BJ (cell line): Measurements from ENCODE around the gene NSUN3. TPM values are rescaled to one million over a fixed set of nuclear protein-coding genes. Genes with fewer than 3 reads are reported as not detected.

Source experiments
- CTCF ChIA-PET: fragments of 350-600 bp; formaldehyde crosslinking; extraction: SDS; loops from one replicate; lab custom pipeline; 2021; ENCODE audit warnings: antibody characterized with exemption, inconsistent platforms; lab: Yijun Ruan, JAX
- POLR2A ChIA-PET: fragments of 300-600 bp; sonication (Branson Sonifier 250); formaldehyde crosslinking; extraction: SDS; loops from one replicate; lab custom pipeline; 2021; ENCODE audit warnings: antibody characterized with exemption; lab: Charles Lee
- DNase-seq: peaks from one replicate; pipeline ENCODE4 v3.0.0-alpha.2; 2011; ENCODE audit warnings: low read depth
- H3K27me3 ChIP-seq: 2 replicates; pipeline ENCODE4 v1.6.0; 2011; ENCODE audit warnings: low read length; ENCODE audit not compliant: control insufficient read depth, insufficient read depth
- H3K36me3 ChIP-seq: 2 replicates; pipeline ENCODE4 v1.5.1; 2011; ENCODE audit warnings: low read length; ENCODE audit not compliant: control insufficient read depth, insufficient read depth
- H3K4me3 ChIP-seq: 2 replicates; pipeline ENCODE4 v1.5.1; 2011; ENCODE audit warnings: low read depth, mild to moderate bottlenecking, control low read depth, low read length
- polyA plus RNA-seq: library from polyadenylated mRNA; depleted of rRNA; stranded (reverse); fragments of >200 nt; gene quantifications from 2 replicates; pipeline ENCODE4 v1.2.3, GENCODE V29; 2011
- TF ChIP-seq, protein P1 (sequence below): IDR thresholded peaks from 2 replicates; pipeline ENCODE4 v1.5.1; 2011; ENCODE audit warnings: low read depth, mild to moderate bottlenecking, control low read depth, inconsistent platforms, low read length, moderate library complexity; ENCODE audit not compliant: insufficient read depth

Gene NSUN3
- polyA plus RNA-seq, 1 experiment = 8.7 TPM

DNA sequence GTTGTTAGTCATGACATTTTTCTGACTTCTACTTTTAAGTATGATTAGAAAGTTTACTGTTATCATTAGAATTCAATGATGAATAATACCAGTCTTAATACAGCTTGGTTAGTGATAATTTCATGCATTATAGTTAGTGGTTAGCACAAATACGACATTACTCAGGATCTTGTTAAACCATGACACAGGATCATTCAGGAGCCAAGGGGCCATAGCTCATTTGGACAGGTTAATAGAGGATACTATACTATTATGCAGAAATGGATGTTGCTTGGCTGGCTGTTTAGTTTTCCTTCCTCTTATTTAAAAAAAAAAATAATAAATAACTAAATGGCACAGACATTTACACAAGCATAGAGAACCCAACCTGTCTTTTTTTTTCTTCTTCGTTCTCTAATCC is 55.5 kb downstream of the NSUN3 start:
- ChIA-PET CTCF (no interaction called here), POLR2A (no interaction called here)
- Histone ChIP-seq H3K4me3 (no peak overlapping the region), H3K27me3 (no peaks in the 10 kb centered on the region), H3K36me3 (no peaks in the 10 kb centered on the region)
- TF ChIP-seq, protein P1, sequence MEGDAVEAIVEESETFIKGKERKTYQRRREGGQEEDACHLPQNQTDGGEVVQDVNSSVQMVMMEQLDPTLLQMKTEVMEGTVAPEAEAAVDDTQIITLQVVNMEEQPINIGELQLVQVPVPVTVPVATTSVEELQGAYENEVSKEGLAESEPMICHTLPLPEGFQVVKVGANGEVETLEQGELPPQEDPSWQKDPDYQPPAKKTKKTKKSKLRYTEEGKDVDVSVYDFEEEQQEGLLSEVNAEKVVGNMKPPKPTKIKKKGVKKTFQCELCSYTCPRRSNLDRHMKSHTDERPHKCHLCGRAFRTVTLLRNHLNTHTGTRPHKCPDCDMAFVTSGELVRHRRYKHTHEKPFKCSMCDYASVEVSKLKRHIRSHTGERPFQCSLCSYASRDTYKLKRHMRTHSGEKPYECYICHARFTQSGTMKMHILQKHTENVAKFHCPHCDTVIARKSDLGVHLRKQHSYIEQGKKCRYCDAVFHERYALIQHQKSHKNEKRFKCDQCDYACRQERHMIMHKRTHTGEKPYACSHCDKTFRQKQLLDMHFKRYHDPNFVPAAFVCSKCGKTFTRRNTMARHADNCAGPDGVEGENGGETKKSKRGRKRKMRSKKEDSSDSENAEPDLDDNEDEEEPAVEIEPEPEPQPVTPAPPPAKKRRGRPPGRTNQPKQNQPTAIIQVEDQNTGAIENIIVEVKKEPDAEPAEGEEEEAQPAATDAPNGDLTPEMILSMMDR = no peak
- DNase-seq = no peak

DNA sequence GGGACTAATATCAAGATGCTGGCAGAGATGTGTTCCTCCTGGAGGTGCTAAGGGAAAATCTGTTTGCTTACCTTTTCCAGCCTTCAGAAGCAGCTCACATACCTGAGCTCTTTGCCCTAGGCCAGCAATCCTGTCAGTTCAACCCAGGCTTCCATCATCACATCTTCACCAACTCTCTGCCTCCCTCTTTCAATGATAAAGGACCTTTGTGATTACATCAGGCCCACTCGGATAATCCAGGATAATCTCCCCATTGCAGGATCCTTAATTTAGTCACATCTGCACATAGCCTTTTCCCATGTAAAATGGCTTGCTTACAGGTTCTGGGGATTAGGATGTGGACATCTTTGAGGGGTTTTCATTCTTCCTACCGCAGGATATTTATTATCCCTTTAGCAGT is 58.3 kb downstream of the NSUN3 start:
- no peak overlapping the region for H3K4me3 ChIP-seq
- no peaks in the 10 kb centered on the region for H3K27me3 ChIP-seq
- TF ChIP-seq, protein P1 = no peak
- DNase-seq = no peak
- CTCF ChIA-PET = no interaction called here
- no peaks in the 10 kb centered on the region; the same call in 1 of the 2 replicates for H3K36me3 ChIP-seq
- POLR2A ChIA-PET = no interaction called here

DNA sequence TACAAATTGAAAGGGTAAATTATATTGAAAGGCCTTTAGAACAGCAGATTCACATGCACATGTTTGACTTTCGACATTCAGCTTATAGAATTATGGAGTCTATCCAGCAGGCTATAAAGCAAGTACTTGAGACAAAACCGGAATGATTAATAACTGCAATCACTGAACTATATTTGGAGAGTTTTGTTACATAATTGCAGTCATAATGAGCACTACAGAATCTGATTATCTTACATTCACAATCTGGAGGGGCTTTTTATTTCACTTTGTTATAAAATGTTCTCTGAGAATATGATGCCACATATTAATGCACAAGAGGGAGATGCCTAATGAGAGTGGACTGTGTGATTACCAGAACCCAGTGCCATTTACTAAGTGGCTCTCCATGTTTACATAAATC is 64.3 kb downstream of the NSUN3 start:
- ChIA-PET CTCF (no interaction called here), POLR2A (no interaction called here)
- Histone ChIP-seq H3K36me3 (no peaks in the 10 kb centered on the region; the same call in 1 of the 2 replicates), H3K4me3 (no peak overlapping the region), H3K27me3 (no peaks in the 10 kb centered on the region)
- TF ChIP-seq, protein P1 = no peak
- DNase-seq = no peak

DNA sequence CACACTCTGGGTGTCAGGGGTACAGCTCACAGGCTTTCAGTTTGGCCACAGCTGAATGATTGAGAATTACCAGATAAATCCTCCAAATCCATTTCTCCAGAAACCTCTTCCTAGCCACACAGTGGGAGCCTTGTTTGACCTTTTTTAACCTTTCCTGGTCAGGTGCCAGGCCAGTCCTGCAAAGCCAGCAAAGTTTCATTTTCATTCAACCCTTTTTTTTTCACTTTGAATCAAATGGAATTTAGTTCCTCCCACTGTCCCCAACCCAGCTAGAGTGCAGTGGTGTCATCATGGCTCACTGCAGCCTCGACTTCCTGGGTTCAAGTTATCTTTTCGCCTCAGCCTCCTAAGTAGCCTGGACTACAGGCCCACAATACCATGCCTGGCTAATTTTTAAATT is 67.8 kb downstream of the NSUN3 start:
- Histone ChIP-seq H3K36me3 (no peaks in the 10 kb centered on the region; the same call in 1 of the 2 replicates), H3K27me3 (no peaks in the 10 kb centered on the region), H3K4me3 (no peak overlapping the region)
- ChIA-PET POLR2A (no interaction called here), CTCF (interaction anchor here (0.7 kb wide), 2 partner anchors 22 to 57 kb away, joined by 3 read pairs; no protein-coding TSS in a partner anchor)
- TF ChIP-seq, protein P1 = no peak
- DNase-seq = no peak

DNA sequence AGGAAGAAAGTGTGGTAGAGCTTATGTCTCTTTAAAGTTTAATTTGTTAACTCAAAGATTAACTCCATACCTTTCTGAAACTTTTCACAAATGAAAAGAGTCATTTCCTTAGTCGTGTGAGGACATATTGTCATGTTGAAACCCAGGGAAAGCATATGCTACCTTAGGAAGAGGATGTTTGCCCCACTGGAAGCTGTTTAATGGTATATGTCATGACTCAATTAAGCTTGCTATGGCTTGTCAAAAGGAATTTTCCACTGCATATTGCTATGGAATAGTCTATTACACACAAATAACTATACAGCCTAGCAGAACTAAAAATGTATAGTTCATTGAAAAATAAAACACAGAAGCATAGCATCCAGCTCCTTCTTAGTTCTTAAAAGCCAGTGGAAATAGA is 69.9 kb downstream of the NSUN3 start:
- ChIA-PET POLR2A (no interaction called here), CTCF (no interaction called here)
- no peak overlapping the region for H3K4me3 ChIP-seq
- H3K27me3 ChIP-seq = no peaks in the 10 kb centered on the region
- DNase-seq = no peak
- TF ChIP-seq, protein P1 = no peak
- no peaks in the 10 kb centered on the region; the same call in 1 of the 2 replicates for H3K36me3 ChIP-seq
